Stimulated activated CD8-positive, alpha-beta memory T cell treated with anti-CD3 and anti-CD28 coated beads, Interleukin-2, amount 100 ng/mL, for 1 hour (primary cell): Measurements from ENCODE around the gene STRN4.
"Not testable (repeated sequence)": the region's sequence is repeated elsewhere in the genome, so short reads cannot be mapped to it uniquely, and the experiment has no call there.

ENCODE experiments used
- DNase-seq, 2 donors: peaks; one replicate each; pipeline ENCODE4 v3.0.0-alpha.2; 2020; ENCODE audit warnings: low read depth in 2 of 2

The STRN4 gene, protein sequence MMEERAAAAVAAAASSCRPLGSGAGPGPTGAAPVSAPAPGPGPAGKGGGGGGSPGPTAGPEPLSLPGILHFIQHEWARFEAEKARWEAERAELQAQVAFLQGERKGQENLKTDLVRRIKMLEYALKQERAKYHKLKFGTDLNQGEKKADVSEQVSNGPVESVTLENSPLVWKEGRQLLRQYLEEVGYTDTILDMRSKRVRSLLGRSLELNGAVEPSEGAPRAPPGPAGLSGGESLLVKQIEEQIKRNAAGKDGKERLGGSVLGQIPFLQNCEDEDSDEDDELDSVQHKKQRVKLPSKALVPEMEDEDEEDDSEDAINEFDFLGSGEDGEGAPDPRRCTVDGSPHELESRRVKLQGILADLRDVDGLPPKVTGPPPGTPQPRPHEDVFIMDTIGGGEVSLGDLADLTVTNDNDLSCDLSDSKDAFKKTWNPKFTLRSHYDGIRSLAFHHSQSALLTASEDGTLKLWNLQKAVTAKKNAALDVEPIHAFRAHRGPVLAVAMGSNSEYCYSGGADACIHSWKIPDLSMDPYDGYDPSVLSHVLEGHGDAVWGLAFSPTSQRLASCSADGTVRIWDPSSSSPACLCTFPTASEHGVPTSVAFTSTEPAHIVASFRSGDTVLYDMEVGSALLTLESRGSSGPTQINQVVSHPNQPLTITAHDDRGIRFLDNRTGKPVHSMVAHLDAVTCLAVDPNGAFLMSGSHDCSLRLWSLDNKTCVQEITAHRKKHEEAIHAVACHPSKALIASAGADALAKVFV

DNA sequence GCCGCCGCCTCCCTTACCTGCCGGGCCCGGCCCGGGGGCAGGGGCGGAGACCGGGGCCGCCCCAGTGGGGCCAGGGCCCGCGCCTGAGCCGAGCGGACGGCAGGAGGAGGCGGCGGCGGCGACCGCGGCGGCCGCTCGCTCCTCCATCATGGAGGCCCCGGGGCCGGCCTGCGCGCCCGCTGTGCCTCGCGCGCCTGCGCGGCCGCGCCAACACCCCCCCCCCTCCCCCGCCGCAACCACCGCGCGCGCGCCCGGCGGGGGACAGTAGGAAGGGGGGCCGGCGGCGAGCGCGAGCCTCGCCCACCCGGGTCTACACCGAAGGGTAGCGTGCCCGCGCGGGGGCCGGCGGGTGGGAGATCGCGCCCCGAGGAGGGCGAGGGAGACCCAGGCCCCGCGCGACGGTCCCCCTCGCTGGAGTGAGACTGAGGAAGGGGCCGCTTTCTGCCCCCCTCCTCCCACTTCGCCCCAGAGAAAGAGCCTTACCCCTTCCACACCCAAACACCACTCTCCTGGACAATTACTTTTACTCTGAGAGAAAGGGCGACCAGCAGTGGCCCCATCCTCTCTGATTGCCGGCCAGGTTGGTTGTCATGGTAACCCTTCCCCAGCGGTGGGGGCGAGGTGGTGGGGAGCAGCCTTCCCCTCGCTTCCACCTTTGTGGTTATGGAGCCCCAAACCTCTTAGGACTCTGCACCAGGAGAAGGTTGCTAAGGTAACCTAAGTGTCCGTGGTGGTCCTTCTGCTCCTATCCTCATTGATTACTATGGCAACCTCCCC is at the start of gene STRN4:
STRN4 (minus strand) TSS at position 170 of the 777 bp plus-strand sequence; CDS start at position 150, 20 bp downstream.
- peak; percentile 22 to 37 for DNase-seq

DNA sequence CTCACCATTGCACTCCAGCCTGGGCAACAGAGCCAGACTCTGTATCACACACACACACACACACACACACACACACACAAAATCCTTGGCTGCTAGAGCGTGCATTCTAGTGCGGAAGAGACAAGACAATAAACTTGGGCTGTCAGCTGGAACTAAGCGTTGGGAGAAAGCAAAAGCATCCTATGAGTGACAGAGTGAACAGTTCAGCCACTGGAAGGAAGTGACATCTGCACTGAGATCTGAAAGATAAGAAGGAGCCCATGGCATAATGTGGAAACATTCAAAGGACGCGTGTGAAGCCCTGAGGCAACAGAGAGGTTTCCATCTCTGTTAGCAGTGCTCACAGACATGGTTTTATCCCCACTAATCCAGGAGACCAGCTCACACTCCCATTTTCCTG is 45.7 kb upstream of the STRN4 start:
- DNase-seq: no peak

DNA sequence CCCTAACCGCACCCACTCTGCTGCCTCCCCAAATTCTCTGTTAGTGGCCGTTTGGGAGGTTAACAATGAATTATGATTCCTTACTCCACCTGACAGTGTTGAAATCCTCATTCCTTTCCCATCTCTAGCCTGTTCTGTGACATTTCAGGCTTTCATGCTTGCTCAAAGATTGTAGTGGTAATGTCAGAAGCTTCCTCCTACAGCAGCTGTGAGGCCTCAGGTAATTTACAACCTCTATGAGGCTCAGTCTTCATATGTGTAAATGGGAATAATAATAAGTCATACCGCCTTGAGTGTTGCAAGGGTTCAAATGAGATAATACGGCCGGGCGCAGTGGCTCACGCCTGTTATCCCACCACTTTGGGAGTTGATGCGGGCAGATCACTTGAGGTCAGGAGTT is 43.1 kb upstream of the STRN4 start:
- DNase-seq: no peak

DNA sequence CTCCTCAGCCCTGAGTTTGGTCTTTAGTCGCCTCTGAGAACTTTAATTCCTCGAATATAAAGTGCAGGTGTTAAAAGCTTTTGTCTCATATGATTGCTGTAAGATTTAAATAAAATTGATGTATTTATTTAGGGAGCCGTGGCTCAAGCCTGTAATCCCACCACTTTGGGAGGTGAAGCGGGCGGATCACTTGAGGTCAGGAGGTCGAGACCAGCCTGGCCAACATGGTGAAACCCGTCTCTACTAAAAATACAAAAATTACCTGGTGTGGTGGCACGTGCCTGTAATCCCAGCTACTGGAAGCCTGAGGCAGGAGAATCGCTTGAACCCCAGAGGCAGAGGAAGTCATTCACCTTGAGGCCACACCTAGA is 42.7 kb upstream of the STRN4 start:
- DNase-seq: no peak

DNA sequence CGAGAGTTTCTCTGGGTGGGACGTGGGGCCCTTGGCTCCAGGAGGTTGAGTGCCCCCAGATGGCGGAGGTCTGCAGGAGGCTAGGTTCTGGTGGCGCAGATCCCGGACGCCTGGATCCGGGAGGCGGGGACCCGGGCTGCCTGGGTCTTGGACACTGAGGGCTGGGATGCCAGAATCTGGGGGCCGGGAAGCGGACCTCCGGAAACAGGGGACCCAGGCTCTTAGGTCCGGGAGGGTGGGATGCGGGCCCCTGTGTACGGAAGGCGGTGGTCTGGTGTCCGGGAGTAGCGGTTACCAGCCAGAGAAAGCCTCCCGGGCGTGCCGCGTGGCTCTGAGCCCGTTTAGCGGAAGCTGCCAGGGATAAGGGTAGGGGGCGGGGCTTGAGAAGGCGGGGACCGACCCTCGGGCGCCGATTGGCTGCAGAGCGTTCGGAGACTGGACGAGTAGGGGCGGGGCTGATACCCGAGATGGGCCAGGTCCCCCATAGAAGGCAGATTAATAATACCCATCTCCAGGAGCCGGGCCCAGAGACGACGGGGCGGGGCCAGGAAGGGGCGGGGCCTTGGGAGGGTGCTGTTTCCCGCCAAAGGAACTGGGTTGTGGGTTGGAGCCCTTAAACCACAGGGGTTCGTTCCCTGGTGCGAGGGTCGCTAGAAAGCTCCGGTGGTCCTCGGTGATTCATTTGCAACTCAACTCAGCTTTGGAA is 42.2 kb upstream of the STRN4 start, which contains the start of gene SLC1A5:
SLC1A5 (minus strand) TSS at position 333 of the 706 bp plus-strand sequence. CDS start 629 bp downstream, outside the sequence.
- DNase-seq: peak; percentile 92 to 96

DNA sequence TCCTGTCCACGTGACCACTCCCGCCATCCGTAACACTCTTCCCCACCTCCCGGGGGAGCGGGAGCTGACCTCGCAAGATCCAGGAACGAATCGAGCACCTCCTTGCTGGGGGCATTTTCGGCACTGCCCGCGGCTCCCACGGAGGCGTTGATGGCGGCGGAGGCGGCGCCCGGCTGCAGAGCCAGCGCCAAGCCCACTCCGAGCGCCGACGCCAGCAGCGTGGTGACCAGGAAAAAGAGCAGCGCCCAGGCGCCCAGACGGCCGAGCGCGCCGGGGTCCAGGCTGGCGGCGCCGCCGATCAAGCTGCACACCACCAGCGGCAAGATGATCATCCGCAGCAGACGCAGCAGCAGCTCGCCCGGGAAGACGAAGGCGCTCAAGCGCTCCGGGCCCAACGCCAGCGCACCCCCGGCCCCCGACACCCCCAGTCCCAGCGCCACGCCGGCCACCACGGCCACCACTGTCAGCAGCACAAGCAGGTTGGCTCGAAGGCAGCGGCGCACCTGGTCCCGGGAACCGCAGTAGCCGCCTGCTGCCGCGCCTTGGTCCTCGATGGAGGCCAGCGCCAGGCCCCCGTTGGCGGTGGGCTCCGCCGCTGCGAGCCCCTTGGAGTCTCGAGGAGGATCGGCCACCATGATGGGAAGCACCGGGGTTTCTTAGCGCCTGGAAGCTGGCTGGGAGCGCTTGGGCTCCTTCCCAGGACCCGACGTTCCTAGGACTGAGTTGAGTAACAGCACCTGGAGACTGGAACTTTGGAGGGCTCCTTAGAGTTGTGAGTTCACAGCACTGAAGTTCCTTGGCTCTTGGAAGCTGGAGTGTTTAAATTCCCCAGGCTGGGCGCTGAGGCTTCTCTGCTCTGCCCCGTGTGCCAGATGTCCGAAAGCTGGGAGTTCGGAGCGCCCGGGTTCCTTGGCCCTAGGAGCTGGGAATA is 41.3 kb upstream of the STRN4 start:
- no peak for DNase-seq

DNA sequence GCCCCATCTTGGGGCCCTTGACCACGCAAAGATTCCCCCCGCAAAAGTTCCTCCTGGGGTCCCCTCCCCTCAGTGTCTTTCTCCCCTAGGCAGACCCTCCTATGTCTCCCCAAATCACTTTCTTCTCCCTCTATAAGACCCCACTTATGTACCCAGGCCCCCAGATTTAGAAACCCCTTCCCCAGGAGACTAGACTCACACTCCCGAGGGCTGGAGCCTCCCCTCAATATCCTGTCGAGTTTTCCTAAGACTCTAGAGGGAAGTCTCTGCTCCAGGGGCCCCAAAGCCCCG is 40.7 kb upstream of the STRN4 start:
- no peak for DNase-seq

DNA sequence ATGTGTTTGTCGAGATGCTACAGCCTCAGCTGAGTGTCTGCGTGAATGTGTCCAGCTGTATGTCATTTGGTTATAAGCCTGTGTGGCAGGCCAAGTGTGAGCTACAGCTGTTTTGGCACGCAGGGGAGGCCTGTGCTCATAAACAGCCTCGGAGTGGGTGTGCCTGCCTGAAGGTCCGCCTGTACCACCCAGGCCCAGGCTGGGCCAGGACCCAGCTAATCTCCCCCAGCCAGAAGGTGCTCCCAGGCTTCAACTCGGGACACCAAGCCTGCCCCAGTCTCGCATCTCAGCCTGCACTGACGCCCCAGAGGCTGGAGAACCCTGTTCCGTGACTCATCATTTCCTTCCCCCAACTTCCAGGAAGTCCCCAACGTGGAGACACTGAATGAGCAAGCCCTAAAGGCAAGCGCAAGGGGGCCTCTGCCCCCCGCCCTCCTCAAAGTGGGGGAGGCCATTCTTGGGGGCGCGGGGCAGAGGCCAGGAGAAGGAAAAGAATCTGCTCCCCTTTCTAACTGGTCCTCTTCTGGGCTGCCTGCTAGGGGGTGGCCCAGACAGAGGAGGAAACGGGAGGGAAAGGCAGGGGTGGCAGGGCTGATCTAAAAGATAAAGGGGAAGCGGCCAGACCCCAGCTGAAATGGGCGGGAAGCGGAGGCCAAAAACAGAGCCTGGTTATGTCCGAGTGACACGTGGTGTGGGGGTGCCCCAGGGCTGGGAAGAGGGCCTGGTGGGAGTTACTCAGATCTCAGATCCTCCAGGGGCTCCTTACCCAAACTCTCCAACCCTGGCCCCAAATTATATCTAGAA is 40.2 kb upstream of the STRN4 start:
- DNase-seq: peak; percentile 70 to 79

DNA sequence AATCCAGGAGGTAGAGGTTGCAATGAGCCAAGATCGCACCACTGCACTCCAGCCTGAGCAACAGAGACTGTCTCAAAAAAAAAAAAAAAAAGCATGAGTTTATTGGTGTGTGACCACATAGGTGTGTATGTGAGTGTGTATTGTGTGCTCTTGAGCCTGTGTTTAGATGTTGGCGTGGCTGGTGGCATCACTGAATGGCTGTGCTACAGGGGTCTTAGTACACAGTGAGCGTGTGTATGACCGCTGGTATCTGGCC is 39.7 kb upstream of the STRN4 start:
- DNase-seq: no peak

DNA sequence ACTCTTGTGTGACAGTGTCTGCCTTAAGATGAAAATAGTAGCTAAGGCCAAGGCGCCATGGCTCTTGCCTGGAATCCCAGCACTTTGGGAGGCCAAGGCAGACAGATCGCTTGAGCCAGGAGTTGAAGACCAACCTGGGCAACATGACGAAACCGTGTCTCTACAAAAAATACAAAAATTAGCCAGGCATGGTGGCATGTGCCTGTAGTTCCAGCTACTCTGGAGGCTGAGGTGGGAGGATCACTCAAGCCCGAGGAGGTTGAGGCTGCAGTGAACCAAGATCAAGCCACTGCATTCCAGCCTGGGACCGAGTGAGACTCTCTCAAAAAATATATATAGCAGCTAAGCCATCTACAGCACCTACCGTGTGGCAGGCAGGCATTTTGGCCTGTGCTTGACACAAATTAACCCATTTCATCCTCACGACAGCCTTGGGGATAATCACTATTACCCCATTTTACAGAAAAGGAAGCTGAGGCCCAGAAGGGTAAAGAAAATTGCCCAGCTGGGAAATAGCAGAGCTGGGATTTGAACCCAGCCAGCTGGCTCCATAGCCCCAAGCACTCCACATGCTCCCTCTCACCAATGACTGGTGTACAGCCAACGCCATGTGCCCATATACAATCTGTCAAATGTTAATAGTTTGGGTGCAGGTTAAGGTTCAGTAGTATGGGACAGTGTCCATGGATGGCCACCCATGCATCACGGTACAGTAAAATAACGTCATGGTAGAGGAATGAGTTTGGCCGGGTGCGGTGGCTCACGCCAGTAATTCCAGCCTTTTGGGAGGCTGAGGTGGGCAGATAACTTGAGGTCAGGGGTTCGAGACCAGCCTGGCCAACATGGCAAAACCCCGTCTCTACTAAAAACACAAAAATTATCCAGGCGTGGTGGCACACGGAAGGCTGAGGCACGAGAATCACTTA is 39.1 kb upstream of the STRN4 start:
- no peak for DNase-seq

DNA sequence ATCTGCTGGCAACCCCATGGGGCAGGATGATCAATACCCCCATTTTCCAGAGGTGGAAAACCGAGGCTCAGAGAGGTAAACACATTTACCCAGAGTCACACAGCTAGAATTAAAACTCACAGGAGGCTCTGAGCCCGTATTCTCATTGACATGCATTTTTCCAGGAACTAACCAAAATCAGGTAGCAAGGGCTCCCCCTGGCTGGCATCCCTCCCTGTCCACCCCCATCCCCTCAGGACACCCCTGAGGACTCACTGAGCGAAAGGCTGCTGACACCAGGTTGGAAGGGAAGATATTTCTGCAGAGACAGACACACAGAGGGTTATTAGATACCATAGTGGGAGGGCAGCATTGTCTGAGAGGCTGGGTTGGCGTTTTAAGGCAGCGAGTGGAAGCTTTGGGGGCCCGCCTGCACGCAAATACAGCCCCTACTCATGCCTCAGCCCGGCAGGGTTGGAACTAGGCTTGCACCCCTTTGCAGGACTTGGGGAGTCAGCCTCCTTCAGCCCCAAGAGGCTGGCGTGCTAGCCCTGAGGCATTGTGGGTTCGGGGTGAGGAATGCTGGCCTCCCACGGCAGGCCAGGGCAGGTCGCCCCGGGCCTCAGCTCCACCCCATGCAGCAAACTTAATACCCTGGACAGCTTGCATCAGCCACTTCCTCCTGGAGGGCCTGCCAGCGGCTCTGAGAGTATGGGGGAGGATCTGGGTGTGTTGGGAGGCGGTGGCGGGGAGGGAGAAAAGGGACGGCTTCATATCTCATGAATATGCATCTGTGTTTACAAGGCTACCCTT is 38.2 kb upstream of the STRN4 start:
- DNase-seq: no peak

DNA sequence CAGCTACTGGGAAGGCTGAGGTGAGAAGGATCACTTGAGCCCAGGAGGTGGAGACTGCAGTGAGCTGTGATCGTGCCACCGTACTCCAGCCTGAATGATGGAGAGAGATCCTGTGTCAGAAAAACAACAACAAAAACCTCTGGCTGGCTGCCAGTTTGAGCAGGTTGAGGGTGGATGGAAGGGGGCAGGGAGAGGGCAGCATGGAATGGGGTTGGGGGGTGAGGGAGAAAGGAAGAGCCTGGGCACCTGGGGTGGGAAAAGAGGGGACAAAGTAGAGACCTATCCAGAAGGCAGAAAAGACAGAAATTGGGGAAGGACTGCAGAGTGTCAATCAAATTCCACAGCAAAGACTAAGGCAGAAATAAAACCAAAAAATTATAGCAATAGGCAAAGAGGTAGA is 37.4 kb upstream of the STRN4 start:
- no peak for DNase-seq

DNA sequence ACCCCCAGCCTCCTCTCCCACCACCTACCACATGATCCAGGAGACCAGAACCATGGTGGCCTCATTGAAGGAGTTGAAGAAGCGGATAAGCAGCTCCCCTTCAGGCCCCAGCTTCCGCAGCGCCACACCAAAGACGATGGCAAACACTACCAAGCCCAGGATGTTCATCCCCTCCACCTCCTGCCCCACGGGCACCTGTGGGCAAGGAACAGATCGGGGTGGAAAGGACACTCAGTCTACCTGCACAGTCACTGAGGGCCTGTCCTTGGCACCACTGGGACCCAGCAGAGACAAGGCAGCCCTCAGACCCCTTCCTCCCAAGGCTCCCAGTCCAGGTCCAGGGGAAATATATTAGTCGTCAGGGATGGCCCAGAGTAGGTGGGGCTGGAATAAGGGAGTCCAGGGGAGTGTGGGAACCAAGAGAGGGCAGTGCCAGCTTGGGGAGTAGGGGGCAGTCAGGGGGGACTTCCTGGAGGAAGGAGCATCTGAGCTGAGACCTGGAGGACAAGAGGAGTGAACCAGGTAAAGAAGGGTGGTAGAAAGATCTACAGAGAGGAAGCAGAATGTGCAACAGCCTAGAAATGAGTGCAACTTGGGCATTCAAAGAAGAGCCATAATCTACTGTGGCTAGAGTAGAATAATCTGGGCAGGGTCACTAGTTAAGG is 36.2 kb upstream of the STRN4 start:
- DNase-seq: no peak

DNA sequence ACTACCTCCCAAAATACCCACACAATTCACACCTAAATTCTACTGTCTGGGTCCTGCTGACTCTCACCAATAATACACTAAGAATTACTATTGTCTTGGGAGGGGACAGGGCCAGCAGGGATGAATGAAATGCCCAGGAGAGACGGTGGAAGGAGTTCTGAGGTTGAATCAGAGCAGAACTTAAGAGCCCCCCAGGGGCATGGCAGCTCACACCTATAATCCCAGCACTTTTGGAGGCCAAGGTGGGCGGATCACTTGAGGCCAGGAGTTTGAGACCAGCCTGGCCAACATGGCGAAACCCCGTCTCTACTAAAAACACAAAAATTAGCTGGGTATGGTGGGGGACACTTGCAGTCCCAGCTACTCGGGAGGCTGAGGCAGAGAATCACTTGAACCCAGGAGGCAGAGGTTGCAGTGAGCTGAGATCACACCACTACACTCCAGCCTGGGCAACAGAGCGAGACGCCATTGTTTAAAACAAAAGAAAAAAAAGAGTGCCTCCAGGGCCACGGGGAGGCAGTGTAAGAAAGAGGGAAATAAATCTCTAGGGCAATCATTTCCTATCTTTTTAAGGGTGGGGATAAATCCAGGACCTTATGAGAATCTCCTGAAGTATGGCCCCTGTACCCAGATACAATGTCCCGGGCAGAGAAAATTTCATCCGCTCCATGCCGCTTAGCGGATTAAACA is 31.9 kb upstream of the STRN4 start:
- DNase-seq: not testable (repeated sequence)

DNA sequence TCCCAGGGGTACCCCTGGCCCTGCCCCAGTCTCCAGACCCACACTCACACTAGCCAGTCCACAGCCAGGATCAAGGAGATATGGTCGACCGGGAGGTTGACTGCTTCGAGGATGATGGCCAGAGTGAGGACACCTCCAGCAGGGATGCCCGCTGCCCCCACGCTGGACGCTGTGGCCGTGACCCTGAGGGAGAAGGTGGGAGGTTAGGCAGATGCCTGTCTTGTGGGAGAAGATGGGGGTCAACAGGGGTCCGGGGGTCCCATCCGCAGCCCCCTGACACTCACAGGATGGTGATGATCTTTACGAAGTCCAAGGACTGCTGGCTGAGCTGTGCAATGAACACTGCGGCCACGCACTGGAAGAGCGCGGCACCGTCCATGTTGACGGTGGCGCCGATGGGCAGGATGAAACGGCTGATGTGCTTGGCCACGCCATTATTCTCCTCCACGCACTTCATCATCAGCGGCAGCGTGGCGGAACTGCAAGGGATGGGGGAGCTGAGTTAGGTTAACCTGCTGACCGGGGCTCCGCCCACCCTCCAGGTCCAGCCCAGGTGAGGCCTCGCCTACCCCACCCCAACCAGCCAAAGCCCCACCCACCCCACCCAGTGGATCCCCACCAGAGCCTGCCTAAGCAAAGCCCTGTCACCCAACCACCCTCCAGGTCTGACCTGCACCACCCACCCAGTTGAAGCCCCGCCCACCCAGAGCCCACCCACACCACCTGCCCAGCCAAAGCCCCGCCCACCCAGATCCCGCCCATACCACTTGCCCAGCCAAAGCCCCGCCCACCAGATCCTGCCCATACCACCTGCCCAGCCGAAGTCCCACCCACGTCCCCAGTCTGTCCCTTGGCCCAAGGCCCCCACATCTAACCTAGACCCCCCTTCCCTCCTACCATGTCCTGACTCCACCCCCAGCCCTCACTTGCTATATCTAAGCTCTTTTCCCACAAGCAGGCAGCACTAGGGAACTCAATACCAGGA is 31.0 kb upstream of the STRN4 start:
- no peak for DNase-seq
